ENCODE results near the gene ADGRG1. TPM values are rescaled to one million over a fixed set of nuclear protein-coding genes. Genes with fewer than 3 reads are reported as not detected.

The ADGRG1 gene
- total RNA-seq, 2 donors from 2014 or later = 0.65 to 1.3 TPM

- peaks cover 9% of the 10 kb centered on the region for H3K4me1 Mint-ChIP-seq
- no peak overlapping the region for H3K4me3 Mint-ChIP-seq
- DNase-seq (no peak), ATAC-seq (no peak)
- no peaks in the 10 kb centered on the region for H3K36me3 Mint-ChIP-seq (ENCODE audit: low read depth)
- peak overlapping the region; percentile 60 for H3K27ac Mint-ChIP-seq
- peaks cover 15% of the 10 kb centered on the region for H3K27me3 Mint-ChIP-seq
- no peaks in the 10 kb centered on the region for H3K9me3 ChIP-seq (ENCODE audit: control insufficient read depth, low read length, poor library complexity, severe bottlenecking)
Measured at GRCh38 chr16:57690782-57691471, 62.5 kb downstream of the ADGRG1 start.

- Mint-ChIP-seq H3K36me3 (ENCODE audit: low read depth) (no peaks in the 10 kb centered on the region), H3K4me3 (no peak overlapping the region), H3K4me1 (peaks cover 9% of the 10 kb centered on the region), H3K27me3 (peaks cover 15% of the 10 kb centered on the region), H3K27ac (no peak overlapping the region)
- no peaks in the 10 kb centered on the region for H3K9me3 ChIP-seq (ENCODE audit: control insufficient read depth, low read length, poor library complexity, severe bottlenecking)
- no peak for ATAC-seq
- no peak for DNase-seq
Measured at GRCh38 chr16:57692636-57693035, 64.2 kb downstream of the ADGRG1 start.

GRCh38 chr16:57693550-57693949, 65.1 kb downstream of the ADGRG1 start:
- H3K27ac Mint-ChIP-seq = no peak overlapping the region
- H3K9me3 ChIP-seq (ENCODE audit: control insufficient read depth, low read length, poor library complexity, severe bottlenecking) = no peaks in the 10 kb centered on the region
- H3K4me1 Mint-ChIP-seq = peaks cover 9% of the 10 kb centered on the region
- no peaks in the 10 kb centered on the region for H3K36me3 Mint-ChIP-seq (ENCODE audit: low read depth)
- no peak for ATAC-seq
- no peak for DNase-seq
- no peak overlapping the region for H3K4me3 Mint-ChIP-seq
- H3K27me3 Mint-ChIP-seq = peaks cover 15% of the 10 kb centered on the region

GRCh38 chr16:57694231-57694724, 65.8 kb downstream of the ADGRG1 start:
- H3K36me3 Mint-ChIP-seq (ENCODE audit: low read depth) = no peaks in the 10 kb centered on the region
- ATAC-seq (no peak), DNase-seq (no peak)
- H3K27me3 Mint-ChIP-seq = peaks cover 15% of the 10 kb centered on the region
- no peaks in the 10 kb centered on the region for H3K9me3 ChIP-seq (ENCODE audit: control insufficient read depth, low read length, poor library complexity, severe bottlenecking)
- H3K4me3 Mint-ChIP-seq = peak overlapping the region; percentile 79
- H3K27ac Mint-ChIP-seq = peak overlapping the region; percentile 62
- peaks cover 7% of the 10 kb centered on the region for H3K4me1 Mint-ChIP-seq

- ATAC-seq = peak; percentile 35
- H3K4me1 Mint-ChIP-seq = peaks cover 5% of the 10 kb centered on the region
- no peaks in the 10 kb centered on the region for H3K9me3 ChIP-seq (ENCODE audit: control insufficient read depth, low read length, poor library complexity, severe bottlenecking)
- H3K4me3 Mint-ChIP-seq = peak within 1 kb of the TSS; percentile 79
- H3K27me3 Mint-ChIP-seq = peaks cover 15% of the 10 kb centered on the region
- no peaks in the 10 kb centered on the region for H3K36me3 Mint-ChIP-seq (ENCODE audit: low read depth)
- DNase-seq = no peak
- H3K27ac Mint-ChIP-seq = peak within 1 kb of the TSS; percentile 62
Measured at GRCh38 chr16:57694725-57695679, 66.6 kb downstream of the ADGRG1 start, which contains the start of gene DRC7. TSS of gene DRC7 (plus strand) at chr16:57694806. CDS start at chr16:57697950, 3,144 bp downstream.

GRCh38 chr16:57695680-57696069, 67.2 kb downstream of the ADGRG1 start:
- no peaks in the 10 kb centered on the region for H3K9me3 ChIP-seq (ENCODE audit: control insufficient read depth, low read length, poor library complexity, severe bottlenecking)
- no peak overlapping the region for H3K4me3 Mint-ChIP-seq
- no peak for DNase-seq
- no peaks in the 10 kb centered on the region for H3K36me3 Mint-ChIP-seq (ENCODE audit: low read depth)
- no peak for ATAC-seq
- H3K27ac Mint-ChIP-seq = no peak overlapping the region
- peaks cover 15% of the 10 kb centered on the region for H3K27me3 Mint-ChIP-seq
- peaks cover 6% of the 10 kb centered on the region for H3K4me1 Mint-ChIP-seq

GRCh38 chr16:57696240-57696639, 67.8 kb downstream of the ADGRG1 start:
- no peak for DNase-seq
- H3K9me3 ChIP-seq (ENCODE audit: control insufficient read depth, low read length, poor library complexity, severe bottlenecking) = no peaks in the 10 kb centered on the region
- H3K4me3 Mint-ChIP-seq = no peak overlapping the region
- no peaks in the 10 kb centered on the region for H3K36me3 Mint-ChIP-seq (ENCODE audit: low read depth)
- no peak for ATAC-seq
- H3K4me1 Mint-ChIP-seq = peaks cover 6% of the 10 kb centered on the region
- H3K27ac Mint-ChIP-seq = no peak overlapping the region
- peaks cover 15% of the 10 kb centered on the region for H3K27me3 Mint-ChIP-seq

GRCh38 chr16:57697896-57698537, 69.6 kb downstream of the ADGRG1 start:
- Mint-ChIP-seq H3K4me1 (peaks cover 6% of the 10 kb centered on the region), H3K36me3 (ENCODE audit: low read depth) (no peaks in the 10 kb centered on the region), H3K27me3 (peaks cover 5% of the 10 kb centered on the region), H3K27ac (no peak overlapping the region), H3K4me3 (no peak overlapping the region)
- no peaks in the 10 kb centered on the region for H3K9me3 ChIP-seq (ENCODE audit: control insufficient read depth, low read length, poor library complexity, severe bottlenecking)
- no peak for DNase-seq
- no peak for ATAC-seq

GRCh38 chr16:57698812-57699405, 70.5 kb downstream of the ADGRG1 start:
- Mint-ChIP-seq H3K36me3 (ENCODE audit: low read depth) (no peaks in the 10 kb centered on the region), H3K4me1 (peaks cover 6% of the 10 kb centered on the region), H3K4me3 (no peak overlapping the region), H3K27ac (no peak overlapping the region), H3K27me3 (peaks cover 4% of the 10 kb centered on the region)
- no peaks in the 10 kb centered on the region for H3K9me3 ChIP-seq (ENCODE audit: control insufficient read depth, low read length, poor library complexity, severe bottlenecking)
- DNase-seq = no peak
- ATAC-seq = no peak

GRCh38 chr16:57699481-57699880, 71.1 kb downstream of the ADGRG1 start:
- DNase-seq = no peak
- ATAC-seq = no peak
- H3K27me3 Mint-ChIP-seq = peaks cover 4% of the 10 kb centered on the region
- H3K9me3 ChIP-seq (ENCODE audit: control insufficient read depth, low read length, poor library complexity, severe bottlenecking) = no peaks in the 10 kb centered on the region
- H3K4me3 Mint-ChIP-seq = no peak overlapping the region
- no peaks in the 10 kb centered on the region for H3K36me3 Mint-ChIP-seq (ENCODE audit: low read depth)
- H3K4me1 Mint-ChIP-seq = peaks cover 6% of the 10 kb centered on the region
- no peak overlapping the region for H3K27ac Mint-ChIP-seq

- no peak for DNase-seq
- no peaks in the 10 kb centered on the region for H3K27me3 Mint-ChIP-seq
- no peak overlapping the region for H3K27ac Mint-ChIP-seq
- H3K36me3 Mint-ChIP-seq (ENCODE audit: low read depth) = no peaks in the 10 kb centered on the region
- no peak for ATAC-seq
- no peak overlapping the region for H3K4me3 Mint-ChIP-seq
- peaks cover 3% of the 10 kb centered on the region for H3K4me1 Mint-ChIP-seq
- no peaks in the 10 kb centered on the region for H3K9me3 ChIP-seq (ENCODE audit: control insufficient read depth, low read length, poor library complexity, severe bottlenecking)
Measured at GRCh38 chr16:57699899-57700298, 71.5 kb downstream of the ADGRG1 start.

- Mint-ChIP-seq H3K27me3 (no peaks in the 10 kb centered on the region), H3K36me3 (ENCODE audit: low read depth) (no peaks in the 10 kb centered on the region), H3K4me3 (no peak overlapping the region), H3K4me1 (peaks cover 3% of the 10 kb centered on the region), H3K27ac (no peak overlapping the region)
- ATAC-seq = no peak
- DNase-seq = no peak
- H3K9me3 ChIP-seq (ENCODE audit: control insufficient read depth, low read length, poor library complexity, severe bottlenecking) = no peaks in the 10 kb centered on the region
Measured at GRCh38 chr16:57700781-57701551, 72.5 kb downstream of the ADGRG1 start.
